Heart left ventricle (tissue), 16 donors: ENCODE results near the gene AIG1. TPM values are rescaled to one million over a fixed set of nuclear protein-coding genes. Genes with fewer than 3 reads are reported as not detected.
A peak's percentile ranks its signal among the peaks of the same experiment; 100 is the strongest.

Experiments
- ATAC-seq, 4 donors: fragments of 200-7000 bp; cut with Tn5 transposase; one replicate each; pipeline ENCODE4 v1.9.1; 2020 to 2022; ENCODE audit warnings: moderate library complexity in 4 of 4, mild to moderate bottlenecking in 3 of 4, moderate number of reproducible peaks in 1 of 4
- DNase-seq, 5 donors: peaks; one replicate each; pipeline ENCODE4 v3.0.0-alpha.2; 2020
- H3K27ac ChIP-seq, 12 donors: fragments of 200-600 bp; sonication (generic) in 4 of 12; one replicate each; pipeline versions ENCODE4 v1.5.0 to v1.8.0; 2016 to 2022; ENCODE audit warnings: mild to moderate bottlenecking in 2 of 12
- H3K27me3 ChIP-seq, 9 donors: fragments of 200-600 bp; sonication (generic) in 2 of 9; one replicate each; pipeline versions ENCODE4 v1.5.1 to v1.8.0; 2016 to 2022; ENCODE audit warnings: mild to moderate bottlenecking in 3 of 9
- H3K36me3 ChIP-seq, 9 donors: fragments of 200-600 bp; sonication (generic) in 2 of 9; one replicate each; pipeline versions ENCODE4 v1.5.0 to v1.8.0; 2018 to 2022; ENCODE audit warnings: mild to moderate bottlenecking in 2 of 9
- H3K4me1 ChIP-seq, 12 donors: fragments of 200-600 bp; sonication (generic) in 4 of 12; one replicate each; pipeline versions ENCODE4 v1.5.0 to v1.8.0; 2016 to 2022; ENCODE audit warnings: mild to moderate bottlenecking in 3 of 12
- H3K4me3 ChIP-seq, 12 donors: fragments of 200-600 bp; sonication (generic) in 4 of 12; one replicate each; pipeline versions ENCODE4 v1.5.0 to v1.8.0; 2017 to 2022; ENCODE audit warnings: mild to moderate bottlenecking in 9 of 12, moderate library complexity in 4 of 12
- H3K9me3 ChIP-seq, 12 donors: fragments of 200-600 bp; sonication (generic) in 4 of 12; one replicate each; pipeline versions ENCODE4 v1.5.0 to v1.8.0; 2016 to 2022; ENCODE audit warnings: mild to moderate bottlenecking in 1 of 12
- POLR2A ChIP-seq, 2 donors: fragments of 450-650 bp; IDR thresholded peaks; one replicate each; pipeline ENCODE4 v1.6.1; 2017; ENCODE audit warnings: antibody characterized with exemption in 2 of 2, mild to moderate bottlenecking in 2 of 2, moderate library complexity in 2 of 2
- WGBS, 4 donors: extraction: QIAGEN DNeasy Blood & Tissue Kit in 2 of 4; methylation state at CpG; one replicate each; pipeline versions ENCODE4 v1.1.5 to v1.1.7; 2013 to 2018; 5-methylcytosine and 5-hydroxymethylcytosine counted together
- intact Hi-C, 10 donors: fragments of 100-400 bp; cut with DNase I; formaldehyde crosslinking; loops; one replicate each; pipeline versions ENCODE4 v1.11.1 to v1.14.2; 2022
- polyA plus RNA-seq, 2 donors: library from polyadenylated mRNA; stranded (reverse); fragments of 200-250 nt; gene quantifications; one replicate each; pipeline ENCODE4 v1.2.3, GENCODE V29; 2013
- total RNA-seq, 9 donors: library from RNA; depleted of rRNA in 2 of 9; stranded (reverse); fragments of >200 nt in 2 of 9; fragmentation: NEBNext Ultra II Directional in 3 of 9; extraction: Animal tissue kit (Norgen Biotek cat#: 25700) in 3 of 9; gene quantifications; one replicate each; pipeline versions ENCODE4 v1.1.0 to v1.2.4, GENCODE V29; 2016 to 2023
- TF ChIP-seq, protein P1 (sequence below), 12 donors: fragments of 200-600 bp; sonication (generic) in 4 of 12; IDR thresholded peaks; one replicate each; pipeline versions ENCODE4 v1.5.0 to v1.8.0; 2018 to 2022; ENCODE audit warnings: antibody characterized with exemption in 12 of 12, mild to moderate bottlenecking in 5 of 12
- donor health status: ischemic (EF 13 %, LVEDD 7.1; RV severe dilation, severe dysfunction).
- donor health status: healthy with polysubstance abuse.
- donor health status: DM: no; HTN: yes; CAD: no.
- donor health status: DM: no; HTN: no; CAD: no.
- donor health status: ischemic (EF 25% LVEDD 6.9; RV normal size, moderate dysfunction).
- donor health status: ischemic (EF 25% LVEDD 5.7; RV mildly dilated, moderate dysfunction).
- donor health status: healthy.
- donor health status: DM: yes; HTN: yes; CAD: no.
- donor health status: ischemic (EF 35%, LVEDD 5.7; RV mildly dilated, moderate dysfunction).
- donor health status: nonischemic (EF 11% LVEDD 7.7; RV severe dilation, severe dysfunction).
- donor health status: DM: yes; HTN: yes; CAD: no.
- donor health status: PGD.
- donor health status: ischemic (EF 29% LVEDD 5.4; RV normal size, mild dysfunction).
- donor health status: nonischemic (EF 23%, LVEDD 6.1; RV moderate dilation, normal function).

AIG1 gene
- total and polyA plus RNA-seq, 11 donors = 18.1 to 101 (median 64.0) TPM

GRCh38 chr6:143232849-143233248 lies 172.2 kb downstream of the AIG1 start:
- no peak overlapping the region for H3K27ac ChIP-seq
- no peaks in the 10 kb centered on the region for H3K9me3 ChIP-seq
- TF ChIP-seq, protein P1, sequence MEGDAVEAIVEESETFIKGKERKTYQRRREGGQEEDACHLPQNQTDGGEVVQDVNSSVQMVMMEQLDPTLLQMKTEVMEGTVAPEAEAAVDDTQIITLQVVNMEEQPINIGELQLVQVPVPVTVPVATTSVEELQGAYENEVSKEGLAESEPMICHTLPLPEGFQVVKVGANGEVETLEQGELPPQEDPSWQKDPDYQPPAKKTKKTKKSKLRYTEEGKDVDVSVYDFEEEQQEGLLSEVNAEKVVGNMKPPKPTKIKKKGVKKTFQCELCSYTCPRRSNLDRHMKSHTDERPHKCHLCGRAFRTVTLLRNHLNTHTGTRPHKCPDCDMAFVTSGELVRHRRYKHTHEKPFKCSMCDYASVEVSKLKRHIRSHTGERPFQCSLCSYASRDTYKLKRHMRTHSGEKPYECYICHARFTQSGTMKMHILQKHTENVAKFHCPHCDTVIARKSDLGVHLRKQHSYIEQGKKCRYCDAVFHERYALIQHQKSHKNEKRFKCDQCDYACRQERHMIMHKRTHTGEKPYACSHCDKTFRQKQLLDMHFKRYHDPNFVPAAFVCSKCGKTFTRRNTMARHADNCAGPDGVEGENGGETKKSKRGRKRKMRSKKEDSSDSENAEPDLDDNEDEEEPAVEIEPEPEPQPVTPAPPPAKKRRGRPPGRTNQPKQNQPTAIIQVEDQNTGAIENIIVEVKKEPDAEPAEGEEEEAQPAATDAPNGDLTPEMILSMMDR (IDR thresholded peaks at IDR 0.05) = peak in 11 of 12 donors; percentile 24 to 52 (median 36)
- no peak for TF ChIP-seq POLR2A (IDR thresholded peaks at IDR 0.05)
- H3K36me3 ChIP-seq = no peaks in the 10 kb centered on the region
- WGBS, 4 donors = 95 to 97% (median 96%) methylated on average over 4 of the region's 4 CpGs
- intact Hi-C loops = loop anchor here in 2 of 10 donors (10.0 kb wide), 1 partner anchor 192 kb away; no protein-coding TSS in a partner anchor
- no peaks in the 10 kb centered on the region for H3K27me3 ChIP-seq
- DNase-seq = peak in 3 of 5 donors; percentile 16 to 28 (median 21)
- no peak overlapping the region for H3K4me3 ChIP-seq
- H3K4me1 ChIP-seq = no peaks in the 10 kb centered on the region
- ATAC-seq = peak in 2 of 4 donors; percentile 53 to 55

- Histone ChIP-seq H3K36me3 (no peaks in the 10 kb centered on the region), H3K27ac (no peak overlapping the region), H3K9me3 (no peaks in the 10 kb centered on the region), H3K4me1 (no peaks in the 10 kb centered on the region), H3K27me3 (no peaks in the 10 kb centered on the region), H3K4me3 (no peak overlapping the region)
- no peak for ATAC-seq
- TF ChIP-seq, protein P1 (IDR thresholded peaks at IDR 0.05) = no peak
- no peak for TF ChIP-seq POLR2A (IDR thresholded peaks at IDR 0.05)
- intact Hi-C loops = loop anchor here in 2 of 10 donors (10.0 kb wide), 1 partner anchor 191 kb away; no protein-coding TSS in a partner anchor
- no peak for DNase-seq
- WGBS, 4 donors = 51 to 59% (median 56%) methylated on average over 8 of the region's 8 CpGs
These were observed 173.0 kb downstream of the AIG1 start for GRCh38 chr6:143233554-143234285.

GRCh38 chr6:143234734-143235133 lies 174.0 kb downstream of the AIG1 start:
- intact Hi-C loops = loop anchor here in 3 of 10 donors (5.0 to 10.0 kb wide), 2 partner anchors 190 to 193 kb away; no protein-coding TSS in a partner anchor
- H3K4me1 ChIP-seq = no peaks in the 10 kb centered on the region
- WGBS, 4 donors = 68 to 86% (median 79%) methylated on average over 2 of the region's 2 CpGs

More at GRCh38 chr6:143234734-143235133, 174.0 kb downstream of the AIG1 start:
- ATAC-seq (no peak), DNase-seq (no peak)
- Histone ChIP-seq H3K36me3 (no peaks in the 10 kb centered on the region), H3K4me3 (no peak overlapping the region), H3K27me3 (no peaks in the 10 kb centered on the region), H3K27ac (no peak overlapping the region), H3K9me3 (no peaks in the 10 kb centered on the region)
- no peak for TF ChIP-seq POLR2A (IDR thresholded peaks at IDR 0.05)
- TF ChIP-seq, protein P1 (IDR thresholded peaks at IDR 0.05) = no peak
